ENCODE measurements around the gene TAF6L. TPM values are rescaled to one million over a fixed set of nuclear protein-coding genes. Genes with fewer than 3 reads are reported as not detected.

TAF6L gene
- total and polyA plus RNA-seq, 2 donors (not counting 1 experiment from before 2014, with no cell fraction given): 28.2 to 48.2 TPM

DNA sequence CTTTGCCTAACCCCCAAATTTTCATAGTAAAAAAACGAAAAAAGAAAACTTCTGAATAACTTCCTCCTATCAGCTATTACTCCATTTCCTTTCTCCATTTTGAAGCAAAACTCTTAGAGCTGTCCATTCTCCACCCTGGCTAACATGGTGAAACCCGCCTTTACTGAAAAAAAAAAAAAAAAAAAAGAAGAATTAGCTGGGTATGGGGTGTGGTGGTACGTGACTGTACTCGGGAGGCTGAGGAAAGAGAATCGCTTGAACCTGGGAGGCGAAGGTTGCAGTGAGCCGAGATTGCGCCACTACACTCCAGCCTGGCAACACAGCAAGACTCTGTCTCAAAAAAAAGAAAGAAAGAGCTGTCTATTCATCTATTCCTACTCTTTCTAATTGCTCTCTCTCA is 45.4 kb downstream of the TAF6L start:
- H4K20me1 ChIP-seq (ENCODE audit: control insufficient read depth, insufficient read depth, low read length, poor library complexity, severe bottlenecking): peaks cover 6% of the 10 kb centered on the region
- Mint-ChIP-seq H3K27me3 (no peaks in the 10 kb centered on the region), H3K4me3 (no peak overlapping the region), H3K27ac (no peak overlapping the region), H3K9me3 (ENCODE audit: insufficient read depth) (no peaks in the 10 kb centered on the region), H3K4me1 (no peaks in the 10 kb centered on the region)
- CTCF ChIA-PET: interaction anchor here (0.5 to 0.6 kb wide), 2 partner anchors 20 to 935 kb away, joined by 3 read pairs; no protein-coding TSS in a partner anchor
- no peak for TF ChIP-seq EZH2 (IDR thresholded peaks at IDR 0.05; ENCODE audit: borderline replicate concordance, insufficient read depth, low read depth, low read length, poor library complexity, severe bottlenecking)
- TF ChIP-seq, protein P1, sequence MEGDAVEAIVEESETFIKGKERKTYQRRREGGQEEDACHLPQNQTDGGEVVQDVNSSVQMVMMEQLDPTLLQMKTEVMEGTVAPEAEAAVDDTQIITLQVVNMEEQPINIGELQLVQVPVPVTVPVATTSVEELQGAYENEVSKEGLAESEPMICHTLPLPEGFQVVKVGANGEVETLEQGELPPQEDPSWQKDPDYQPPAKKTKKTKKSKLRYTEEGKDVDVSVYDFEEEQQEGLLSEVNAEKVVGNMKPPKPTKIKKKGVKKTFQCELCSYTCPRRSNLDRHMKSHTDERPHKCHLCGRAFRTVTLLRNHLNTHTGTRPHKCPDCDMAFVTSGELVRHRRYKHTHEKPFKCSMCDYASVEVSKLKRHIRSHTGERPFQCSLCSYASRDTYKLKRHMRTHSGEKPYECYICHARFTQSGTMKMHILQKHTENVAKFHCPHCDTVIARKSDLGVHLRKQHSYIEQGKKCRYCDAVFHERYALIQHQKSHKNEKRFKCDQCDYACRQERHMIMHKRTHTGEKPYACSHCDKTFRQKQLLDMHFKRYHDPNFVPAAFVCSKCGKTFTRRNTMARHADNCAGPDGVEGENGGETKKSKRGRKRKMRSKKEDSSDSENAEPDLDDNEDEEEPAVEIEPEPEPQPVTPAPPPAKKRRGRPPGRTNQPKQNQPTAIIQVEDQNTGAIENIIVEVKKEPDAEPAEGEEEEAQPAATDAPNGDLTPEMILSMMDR (IDR thresholded peaks at IDR 0.05): no peak
- POLR2A ChIA-PET: interaction anchor here (0.7 to 1.0 kb wide), 3 partner anchors 11 to 243 kb away, joined by 3 to 5 read pairs (median 5); partner anchors contain the start of genes EEF1G and NXF1
- H3K9ac ChIP-seq (ENCODE audit: low read length): no peak overlapping the region
- H3K36me3 ChIP-seq (replicated peaks in 1 of 2; ENCODE audit: control extremely low read depth in 1 of 2, control insufficient read depth in 1 of 2, extremely low read depth in 1 of 2, insufficient read depth in 2 of 2, low read length in 1 of 2): peaks cover 0 to 18% of the 10 kb centered on the region in 2 experiments
- 83% methylated on average over 1 of the region's 8 CpGs for WGBS (ENCODE audit: insufficient coverage)
- H3K27me3 ChIP-seq (replicated peaks in 1 of 4; ENCODE audit: control extremely low read depth in 1 of 4, control insufficient read depth in 3 of 4, insufficient read depth in 4 of 4, low read length in 3 of 4): no peaks in the 10 kb centered on the region
- no peaks in the 10 kb centered on the region for H3K9me3 ChIP-seq (ENCODE audit: control extremely low read depth in 1 of 3, control insufficient read depth in 2 of 3, insufficient read depth in 1 of 3, low read length in 2 of 3)
- no peak overlapping the region for H3K4me3 ChIP-seq (ENCODE audit: control extremely low read depth in 1 of 5, extremely low read depth in 1 of 5, insufficient read depth in 1 of 5, low read depth in 2 of 5, low read length in 4 of 5)
- no peaks in the 10 kb centered on the region for H3K4me1 ChIP-seq (ENCODE audit: control insufficient read depth in 2 of 2, insufficient read depth in 2 of 2, low read length in 2 of 2)
- no peak overlapping the region for H3K27ac ChIP-seq (ENCODE audit: low read length in 2 of 2)
- H3K79me2 ChIP-seq (ENCODE audit: control insufficient read depth, insufficient read depth, low read length): no peaks in the 10 kb centered on the region
- no peak for ATAC-seq (ENCODE audit: low read depth)
- no peak overlapping the region for H2AFZ ChIP-seq (ENCODE audit: insufficient read depth, low read depth, low read length, poor library complexity, severe bottlenecking)
- intact Hi-C loops (cut with micrococcal nuclease): no loop called here
- DNase-seq: no peak
- H3K4me2 ChIP-seq (replicated peaks; ENCODE audit: low read depth, low read length, poor library complexity, severe bottlenecking): no peak overlapping the region

- ChIA-PET POLR2A (no interaction called here), CTCF (interaction anchor here (0.6 kb wide), 1 partner anchor 936 kb away, joined by 3 read pairs; no protein-coding TSS in a partner anchor)
- Mint-ChIP-seq H3K9me3 (ENCODE audit: insufficient read depth) (no peaks in the 10 kb centered on the region), H3K4me1 (no peaks in the 10 kb centered on the region), H3K4me3 (no peak overlapping the region), H3K27ac (no peak overlapping the region), H3K27me3 (no peaks in the 10 kb centered on the region)
- no peak overlapping the region for H3K9ac ChIP-seq (ENCODE audit: low read length)
- H3K27ac ChIP-seq (ENCODE audit: low read length in 2 of 2): no peak overlapping the region
- TF ChIP-seq, protein P1 (IDR thresholded peaks at IDR 0.05): no peak
- no peak for TF ChIP-seq EZH2 (IDR thresholded peaks at IDR 0.05; ENCODE audit: borderline replicate concordance, insufficient read depth, low read depth, low read length, poor library complexity, severe bottlenecking)
- no peak overlapping the region for H3K4me3 ChIP-seq (ENCODE audit: control extremely low read depth in 1 of 5, extremely low read depth in 1 of 5, insufficient read depth in 1 of 5, low read depth in 2 of 5, low read length in 4 of 5)
- no peaks in the 10 kb centered on the region for H3K27me3 ChIP-seq (replicated peaks in 1 of 4; ENCODE audit: control extremely low read depth in 1 of 4, control insufficient read depth in 3 of 4, insufficient read depth in 4 of 4, low read length in 3 of 4)
- no peaks in the 10 kb centered on the region for H3K9me3 ChIP-seq (ENCODE audit: control extremely low read depth in 1 of 3, control insufficient read depth in 2 of 3, insufficient read depth in 1 of 3, low read length in 2 of 3)
- H2AFZ ChIP-seq (ENCODE audit: insufficient read depth, low read depth, low read length, poor library complexity, severe bottlenecking): no peak overlapping the region
- H3K36me3 ChIP-seq (replicated peaks in 1 of 2; ENCODE audit: control extremely low read depth in 1 of 2, control insufficient read depth in 1 of 2, extremely low read depth in 1 of 2, insufficient read depth in 2 of 2, low read length in 1 of 2): peaks cover 0 to 24% of the 10 kb centered on the region in 2 experiments
- 92% methylated on average over 3 of the region's 4 CpGs for WGBS (ENCODE audit: insufficient coverage)
- ATAC-seq (ENCODE audit: low read depth) (no peak), DNase-seq (no peak)
- H4K20me1 ChIP-seq (ENCODE audit: control insufficient read depth, insufficient read depth, low read length, poor library complexity, severe bottlenecking): peaks cover 6% of the 10 kb centered on the region
- H3K4me2 ChIP-seq (replicated peaks; ENCODE audit: low read depth, low read length, poor library complexity, severe bottlenecking): no peak overlapping the region
- intact Hi-C loops (cut with micrococcal nuclease): no loop called here
- H3K79me2 ChIP-seq (ENCODE audit: control insufficient read depth, insufficient read depth, low read length): no peaks in the 10 kb centered on the region
- H3K4me1 ChIP-seq (ENCODE audit: control insufficient read depth in 2 of 2, insufficient read depth in 2 of 2, low read length in 2 of 2): no peaks in the 10 kb centered on the region
Measured at GRCh38 chr11:62817129-62817528, 45.9 kb downstream of the TAF6L start.

All from B cell (primary cell).